ENCODE measurements around the gene SNAPC4. TPM values are rescaled to one million over a fixed set of nuclear protein-coding genes. Genes with fewer than 3 reads are reported as not detected.

Gene SNAPC4
- total and polyA plus RNA-seq, 2 donors (not counting 1 experiment from before 2014, with no cell fraction given), result 1.8 to 3.8 TPM

GRCh38 chr9:136378170-136379002, 21.6 kb downstream of the SNAPC4 start:
- no peak overlapping the region for H3K9ac ChIP-seq (ENCODE audit: insufficient read depth, low read length)
- H3K79me2 ChIP-seq (ENCODE audit: control insufficient read depth, insufficient read depth, low read length), result no peaks in the 10 kb centered on the region
- no peak overlapping the region for H3K4me2 ChIP-seq (ENCODE audit: extremely low read depth, insufficient read depth, low read length)
- DNase-seq (ENCODE audit: low read depth in 2 of 2), result no peak
- TF ChIP-seq CTCF (conservative IDR thresholded peaks at IDR 0.05 in 1 of 2, IDR thresholded peaks at IDR 0.05 in 1 of 2; ENCODE audit: low read depth in 1 of 2, low read length in 2 of 2) (no peak), EZH2 (IDR thresholded peaks at IDR 0.05; ENCODE audit: low read length, missing control alignments) (no peak)
- H4K20me1 ChIP-seq (ENCODE audit: control insufficient read depth, extremely low read depth, insufficient read depth, low read length), result no peaks in the 10 kb centered on the region
- H3K36me3 ChIP-seq (ENCODE audit: control insufficient read depth, insufficient read depth, low read length), result peaks cover 25% of the 10 kb centered on the region
- no peak overlapping the region for H3K4me3 ChIP-seq (replicated peaks in 1 of 4; ENCODE audit: control extremely low read depth in 1 of 4, insufficient read depth in 1 of 4, low read depth in 3 of 4, low read length in 4 of 4)
- H3K27ac ChIP-seq (ENCODE audit: insufficient read depth, low read length), result no peak overlapping the region
- no peaks in the 10 kb centered on the region for H3K9me3 ChIP-seq (ENCODE audit: control insufficient read depth, insufficient read depth, low read depth, low read length)
- H3K4me1 ChIP-seq (ENCODE audit: control insufficient read depth, extremely low read depth, insufficient read depth, low read length), result peaks cover 5% of the 10 kb centered on the region
- H3K27me3 ChIP-seq (ENCODE audit: control insufficient read depth, insufficient read depth, low read length), result no peaks in the 10 kb centered on the region
- H2AFZ ChIP-seq (ENCODE audit: low read length), result no peak overlapping the region

GRCh38 chr9:136377341-136378169, 22.4 kb downstream of the SNAPC4 start:
- DNase-seq (ENCODE audit: low read depth in 2 of 2), result no peak
- TF ChIP-seq CTCF (conservative IDR thresholded peaks at IDR 0.05 in 1 of 2, IDR thresholded peaks at IDR 0.05 in 1 of 2; ENCODE audit: low read depth in 1 of 2, low read length in 2 of 2) (no peak), EZH2 (IDR thresholded peaks at IDR 0.05; ENCODE audit: low read length, missing control alignments) (no peak)
- no peak overlapping the region for H3K4me3 ChIP-seq (replicated peaks in 1 of 4; ENCODE audit: control extremely low read depth in 1 of 4, insufficient read depth in 1 of 4, low read depth in 3 of 4, low read length in 4 of 4)
- no peak overlapping the region for H2AFZ ChIP-seq (ENCODE audit: low read length)
- H3K4me2 ChIP-seq (ENCODE audit: extremely low read depth, insufficient read depth, low read length), result no peak overlapping the region
- no peak overlapping the region for H3K27ac ChIP-seq (ENCODE audit: insufficient read depth, low read length)
- peaks cover 20% of the 10 kb centered on the region for H3K36me3 ChIP-seq (ENCODE audit: control insufficient read depth, insufficient read depth, low read length)
- H4K20me1 ChIP-seq (ENCODE audit: control insufficient read depth, extremely low read depth, insufficient read depth, low read length), result no peaks in the 10 kb centered on the region
- no peaks in the 10 kb centered on the region for H3K27me3 ChIP-seq (ENCODE audit: control insufficient read depth, insufficient read depth, low read length)
- H3K9ac ChIP-seq (ENCODE audit: insufficient read depth, low read length), result no peak overlapping the region
- H3K9me3 ChIP-seq (ENCODE audit: control insufficient read depth, insufficient read depth, low read depth, low read length), result no peaks in the 10 kb centered on the region
- peaks cover 13% of the 10 kb centered on the region for H3K4me1 ChIP-seq (ENCODE audit: control insufficient read depth, extremely low read depth, insufficient read depth, low read length)
- H3K79me2 ChIP-seq (ENCODE audit: control insufficient read depth, insufficient read depth, low read length), result no peaks in the 10 kb centered on the region

GRCh38 chr9:136376457-136376856, 23.5 kb downstream of the SNAPC4 start:
- no peak for DNase-seq (ENCODE audit: low read depth in 2 of 2)
- Histone ChIP-seq H3K4me3 (replicated peaks in 1 of 4; ENCODE audit: control extremely low read depth in 1 of 4, insufficient read depth in 1 of 4, low read depth in 3 of 4, low read length in 4 of 4) (no peak overlapping the region), H4K20me1 (ENCODE audit: control insufficient read depth, extremely low read depth, insufficient read depth, low read length) (no peaks in the 10 kb centered on the region), H3K9ac (ENCODE audit: insufficient read depth, low read length) (no peak overlapping the region), H3K36me3 (ENCODE audit: control insufficient read depth, insufficient read depth, low read length) (peaks cover 14% of the 10 kb centered on the region), H3K79me2 (ENCODE audit: control insufficient read depth, insufficient read depth, low read length) (no peaks in the 10 kb centered on the region), H3K27me3 (ENCODE audit: control insufficient read depth, insufficient read depth, low read length) (no peaks in the 10 kb centered on the region), H3K4me1 (ENCODE audit: control insufficient read depth, extremely low read depth, insufficient read depth, low read length) (peaks cover 18% of the 10 kb centered on the region), H2AFZ (ENCODE audit: low read length) (no peak overlapping the region), H3K9me3 (ENCODE audit: control insufficient read depth, insufficient read depth, low read depth, low read length) (no peaks in the 10 kb centered on the region), H3K4me2 (ENCODE audit: extremely low read depth, insufficient read depth, low read length) (no peak overlapping the region), H3K27ac (ENCODE audit: insufficient read depth, low read length) (no peak overlapping the region)
- TF ChIP-seq EZH2 (IDR thresholded peaks at IDR 0.05; ENCODE audit: low read length, missing control alignments) (no peak), CTCF (conservative IDR thresholded peaks at IDR 0.05 in 1 of 2, IDR thresholded peaks at IDR 0.05 in 1 of 2; ENCODE audit: low read depth in 1 of 2, low read length in 2 of 2) (no peak)
